Measurements from ENCODE around the gene SPNS2.

The SPNS2 gene

DNA sequence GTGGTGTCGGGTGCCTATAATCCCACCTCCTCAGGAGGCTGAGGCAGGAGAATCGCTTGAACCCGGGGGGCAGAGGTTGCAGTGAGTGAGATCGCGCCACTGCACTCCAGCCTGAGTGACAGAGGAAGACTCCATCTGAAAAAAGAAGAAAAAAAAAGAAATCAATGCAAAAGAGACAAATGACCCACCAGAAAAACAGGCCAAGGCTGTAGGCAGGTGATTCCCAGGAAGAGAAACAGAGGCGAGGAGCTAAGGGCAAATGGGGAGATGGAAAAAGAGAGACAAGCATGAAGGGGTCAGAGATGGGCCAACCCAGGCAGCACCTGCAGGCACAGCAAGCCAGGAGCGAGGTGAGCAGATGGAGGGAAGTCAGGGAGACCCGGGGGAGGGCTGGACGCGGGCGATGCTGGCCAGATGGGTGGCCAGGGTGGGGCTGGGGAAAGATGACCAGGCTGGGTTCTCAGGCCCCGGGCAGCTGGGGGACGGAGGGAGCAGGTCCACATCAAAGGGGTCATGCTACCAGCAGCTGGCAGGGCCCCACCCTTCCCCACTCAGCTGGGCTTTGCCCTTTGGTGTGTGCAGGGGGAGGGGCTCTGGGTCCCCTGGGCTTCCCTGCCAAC lies 31.0 kb downstream of the SPNS2 start:
- Histone ChIP-seq H3K4me1 (ENCODE audit: insufficient read depth, low read length, poor library complexity, severe bottlenecking) (no peaks in the 10 kb centered on the region), H3K4me2 (ENCODE audit: low read depth, low read length, poor library complexity, severe bottlenecking) (no peak overlapping the region), H3K79me2 (ENCODE audit: insufficient read depth, low read length) (no peaks in the 10 kb centered on the region), H3K27me3 (ENCODE audit: insufficient read depth, low read length, poor library complexity, severe bottlenecking) (no peaks in the 10 kb centered on the region), H4K20me1 (ENCODE audit: insufficient read depth, low read length, poor library complexity, severe bottlenecking) (no peaks in the 10 kb centered on the region), H3K9ac (ENCODE audit: low read depth, low read length, poor library complexity, severe bottlenecking) (no peak overlapping the region), H3K9me2 (replicated peaks; ENCODE audit: low read depth, low read length) (no peaks in the 10 kb centered on the region), H3F3A (ENCODE audit: low read depth) (no peaks in the 10 kb centered on the region), H3K9me3 (ENCODE audit: insufficient read depth, low read depth, low read length) (no peaks in the 10 kb centered on the region), H3K4me3 (ENCODE audit: low read length, poor library complexity, severe bottlenecking) (no peak overlapping the region), H3K36me3 (ENCODE audit: insufficient read depth, low read length) (peaks cover 12% of the 10 kb centered on the region; the same call in 1 of the 2 replicates), H2AFZ (ENCODE audit: low read length) (no peak overlapping the region)
- TF ChIP-seq, protein P1, sequence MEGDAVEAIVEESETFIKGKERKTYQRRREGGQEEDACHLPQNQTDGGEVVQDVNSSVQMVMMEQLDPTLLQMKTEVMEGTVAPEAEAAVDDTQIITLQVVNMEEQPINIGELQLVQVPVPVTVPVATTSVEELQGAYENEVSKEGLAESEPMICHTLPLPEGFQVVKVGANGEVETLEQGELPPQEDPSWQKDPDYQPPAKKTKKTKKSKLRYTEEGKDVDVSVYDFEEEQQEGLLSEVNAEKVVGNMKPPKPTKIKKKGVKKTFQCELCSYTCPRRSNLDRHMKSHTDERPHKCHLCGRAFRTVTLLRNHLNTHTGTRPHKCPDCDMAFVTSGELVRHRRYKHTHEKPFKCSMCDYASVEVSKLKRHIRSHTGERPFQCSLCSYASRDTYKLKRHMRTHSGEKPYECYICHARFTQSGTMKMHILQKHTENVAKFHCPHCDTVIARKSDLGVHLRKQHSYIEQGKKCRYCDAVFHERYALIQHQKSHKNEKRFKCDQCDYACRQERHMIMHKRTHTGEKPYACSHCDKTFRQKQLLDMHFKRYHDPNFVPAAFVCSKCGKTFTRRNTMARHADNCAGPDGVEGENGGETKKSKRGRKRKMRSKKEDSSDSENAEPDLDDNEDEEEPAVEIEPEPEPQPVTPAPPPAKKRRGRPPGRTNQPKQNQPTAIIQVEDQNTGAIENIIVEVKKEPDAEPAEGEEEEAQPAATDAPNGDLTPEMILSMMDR (conservative IDR thresholded peaks at IDR 0.05; ENCODE audit: low read length) = no peak
- no peak for TF ChIP-seq EZH2phosphoT487 (IDR thresholded peaks at IDR 0.05; ENCODE audit: borderline replicate concordance)

DNA sequence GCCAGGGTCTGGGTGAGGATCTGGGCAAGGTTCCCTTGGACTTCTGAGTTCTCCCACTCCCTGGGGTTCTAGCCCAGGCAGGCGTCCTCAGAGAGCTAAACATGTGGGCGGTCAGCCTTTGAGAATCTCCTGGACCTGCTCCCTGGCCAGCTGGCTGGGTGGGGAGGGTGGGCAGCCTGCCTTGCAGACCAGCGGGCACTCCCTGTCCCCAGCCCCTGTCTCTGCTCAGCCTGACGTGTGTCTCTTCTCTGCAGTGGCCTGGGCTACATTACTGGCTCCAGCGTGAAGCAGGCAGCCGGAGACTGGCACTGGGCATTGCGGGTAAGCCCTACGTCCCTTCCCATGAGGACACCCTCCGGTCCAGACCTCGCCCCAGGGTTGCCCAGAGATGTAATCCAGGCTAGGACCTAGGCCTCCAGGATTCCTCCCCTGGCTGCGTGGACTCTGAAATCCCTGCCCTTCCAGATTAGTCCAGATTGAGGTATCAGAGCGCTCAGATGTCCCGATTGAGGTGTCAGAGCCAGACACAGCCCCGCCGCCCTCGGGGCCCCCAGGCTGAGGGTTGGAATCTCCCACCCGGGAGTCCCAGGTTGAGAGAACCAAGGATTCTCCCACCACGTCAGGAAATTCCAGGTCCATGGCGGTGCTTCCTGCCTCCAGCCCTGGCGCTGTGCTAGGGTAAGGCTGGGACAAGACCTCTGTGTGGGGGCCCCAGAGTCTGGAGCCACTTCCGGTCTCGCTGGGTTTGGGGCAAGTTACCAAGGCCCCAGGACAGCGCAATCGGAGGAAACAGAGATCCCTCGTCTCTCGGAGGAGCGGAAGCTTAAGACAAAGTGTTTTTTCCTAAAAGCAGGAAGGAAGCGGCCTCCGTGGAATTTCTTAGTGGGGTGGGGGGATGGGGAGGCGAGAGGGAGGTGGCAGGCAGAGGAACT lies 32.4 kb downstream of the SPNS2 start:
- Histone ChIP-seq H3K4me1 (ENCODE audit: insufficient read depth, low read length, poor library complexity, severe bottlenecking) (no peaks in the 10 kb centered on the region), H3K4me3 (ENCODE audit: low read length, poor library complexity, severe bottlenecking) (no peak overlapping the region), H4K20me1 (ENCODE audit: insufficient read depth, low read length, poor library complexity, severe bottlenecking) (no peaks in the 10 kb centered on the region), H3K27me3 (ENCODE audit: insufficient read depth, low read length, poor library complexity, severe bottlenecking) (no peaks in the 10 kb centered on the region), H2AFZ (ENCODE audit: low read length) (no peak overlapping the region), H3K9ac (ENCODE audit: low read depth, low read length, poor library complexity, severe bottlenecking) (no peak overlapping the region), H3K9me2 (replicated peaks; ENCODE audit: low read depth, low read length) (no peaks in the 10 kb centered on the region), H3K79me2 (ENCODE audit: insufficient read depth, low read length) (no peaks in the 10 kb centered on the region), H3K9me3 (ENCODE audit: insufficient read depth, low read depth, low read length) (no peaks in the 10 kb centered on the region), H3K36me3 (ENCODE audit: insufficient read depth, low read length) (peaks cover 3% of the 10 kb centered on the region; the same call in 1 of the 2 replicates), H3F3A (ENCODE audit: low read depth) (no peaks in the 10 kb centered on the region), H3K4me2 (ENCODE audit: low read depth, low read length, poor library complexity, severe bottlenecking) (no peak overlapping the region)
- no peak for TF ChIP-seq EZH2phosphoT487 (IDR thresholded peaks at IDR 0.05; ENCODE audit: borderline replicate concordance)
- TF ChIP-seq, protein P1 (conservative IDR thresholded peaks at IDR 0.05; ENCODE audit: low read length) = no peak

DNA sequence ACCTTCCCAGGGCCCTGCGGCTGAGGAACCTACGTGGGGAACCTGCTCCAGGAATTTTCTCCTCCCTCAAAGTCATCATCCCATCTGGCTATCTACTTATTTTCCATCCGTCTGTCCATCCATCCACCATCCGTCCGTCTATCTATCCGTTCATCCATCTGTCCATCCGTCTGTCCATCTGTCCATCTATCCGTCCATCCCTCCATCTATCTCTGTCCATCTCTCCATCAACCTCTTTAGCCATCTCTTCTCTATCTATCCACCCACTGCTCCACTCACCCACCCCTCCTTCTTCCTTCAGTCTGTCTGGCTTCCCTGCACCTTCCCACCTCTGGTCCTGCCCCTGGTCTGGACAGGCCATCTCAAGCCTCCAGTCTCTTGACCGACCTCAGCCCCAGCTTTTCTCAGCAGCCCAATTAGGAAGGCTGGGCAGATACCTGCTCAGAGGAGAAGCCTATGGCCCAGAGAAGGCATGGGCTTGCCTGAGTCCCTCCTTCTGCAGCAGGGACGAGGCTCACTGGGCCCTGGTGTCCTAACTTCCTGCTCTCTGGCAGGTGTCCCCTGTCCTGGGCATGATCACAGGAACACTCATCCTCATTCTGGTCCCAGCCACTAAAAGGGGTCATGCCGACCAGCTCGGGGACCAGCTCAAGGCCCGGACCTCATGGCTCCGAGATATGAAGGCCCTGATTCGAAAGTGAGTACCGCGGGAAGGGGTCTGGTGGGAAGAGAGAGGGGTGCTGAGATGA lies 33.5 kb downstream of the SPNS2 start:
- Histone ChIP-seq H3K36me3 (ENCODE audit: insufficient read depth, low read length) (peaks cover 3% of the 10 kb centered on the region; the same call in 1 of the 2 replicates), H2AFZ (ENCODE audit: low read length) (no peak overlapping the region), H4K20me1 (ENCODE audit: insufficient read depth, low read length, poor library complexity, severe bottlenecking) (no peaks in the 10 kb centered on the region), H3F3A (ENCODE audit: low read depth) (no peaks in the 10 kb centered on the region), H3K9me2 (replicated peaks; ENCODE audit: low read depth, low read length) (no peaks in the 10 kb centered on the region), H3K79me2 (ENCODE audit: insufficient read depth, low read length) (no peaks in the 10 kb centered on the region), H3K9ac (ENCODE audit: low read depth, low read length, poor library complexity, severe bottlenecking) (no peak overlapping the region), H3K27me3 (ENCODE audit: insufficient read depth, low read length, poor library complexity, severe bottlenecking) (no peaks in the 10 kb centered on the region), H3K4me2 (ENCODE audit: low read depth, low read length, poor library complexity, severe bottlenecking) (no peak overlapping the region), H3K4me1 (ENCODE audit: insufficient read depth, low read length, poor library complexity, severe bottlenecking) (no peaks in the 10 kb centered on the region), H3K9me3 (ENCODE audit: insufficient read depth, low read depth, low read length) (no peaks in the 10 kb centered on the region), H3K4me3 (ENCODE audit: low read length, poor library complexity, severe bottlenecking) (no peak overlapping the region)
- TF ChIP-seq EZH2phosphoT487 (IDR thresholded peaks at IDR 0.05; ENCODE audit: borderline replicate concordance) = no peak
- TF ChIP-seq, protein P1 (conservative IDR thresholded peaks at IDR 0.05; ENCODE audit: low read length) = no peak
